T-helper 2 cell treated with Interferon-gamma antibody and Interleukin-4, amounts not matched to agents 5 μg/mL and 100 μg/mL, for 36 hours (primary cell): ENCODE results near the gene CPTP.

Experiments used
- DNase-seq: peaks from one replicate; pipeline ENCODE4 v3.0.0; 2021; ENCODE audit warnings: low spot score
- H3K27ac Mint-ChIP-seq: one replicate; pipeline ENCODE4 v1.8.0; 2021; ENCODE audit warnings: mild to moderate bottlenecking, mixed read lengths
- H3K27me3 Mint-ChIP-seq: one replicate; pipeline ENCODE4 v1.8.0; 2021; ENCODE audit warnings: low read depth, mixed read lengths
- H3K36me3 Mint-ChIP-seq: one replicate; pipeline ENCODE4 v1.8.0; 2021; ENCODE audit warnings: low read depth, mixed read lengths
- H3K4me1 Mint-ChIP-seq: one replicate; pipeline ENCODE4 v1.8.0; 2021; ENCODE audit warnings: low read depth, mixed read lengths
- H3K4me3 Mint-ChIP-seq: one replicate; pipeline ENCODE4 v1.8.0; 2022; ENCODE audit warnings: mild to moderate bottlenecking, moderate library complexity, mixed read lengths
- H3K9me3 Mint-ChIP-seq: one replicate; pipeline ENCODE4 v1.8.0; 2021; ENCODE audit warnings: mixed read lengths

The CPTP gene

GRCh38 chr1:1356796-1357401 is 32.3 kb downstream of the CPTP start:
- Mint-ChIP-seq H3K27ac (no peak overlapping the region), H3K9me3 (no peaks in the 10 kb centered on the region), H3K36me3 (no peaks in the 10 kb centered on the region), H3K4me1 (peaks cover 12% of the 10 kb centered on the region), H3K27me3 (peaks cover 30% of the 10 kb centered on the region), H3K4me3 (no peak overlapping the region)
- no peak for DNase-seq

- H3K27ac Mint-ChIP-seq: no peak overlapping the region
- no peaks in the 10 kb centered on the region for H3K36me3 Mint-ChIP-seq
- peaks cover 13% of the 10 kb centered on the region for H3K4me1 Mint-ChIP-seq
- DNase-seq: no peak
- H3K4me3 Mint-ChIP-seq: no peak overlapping the region
- H3K9me3 Mint-ChIP-seq: no peaks in the 10 kb centered on the region
- H3K27me3 Mint-ChIP-seq: peaks cover 25% of the 10 kb centered on the region
These were observed 33.4 kb downstream of the CPTP start for GRCh38 chr1:1357871-1358432.

DNA sequence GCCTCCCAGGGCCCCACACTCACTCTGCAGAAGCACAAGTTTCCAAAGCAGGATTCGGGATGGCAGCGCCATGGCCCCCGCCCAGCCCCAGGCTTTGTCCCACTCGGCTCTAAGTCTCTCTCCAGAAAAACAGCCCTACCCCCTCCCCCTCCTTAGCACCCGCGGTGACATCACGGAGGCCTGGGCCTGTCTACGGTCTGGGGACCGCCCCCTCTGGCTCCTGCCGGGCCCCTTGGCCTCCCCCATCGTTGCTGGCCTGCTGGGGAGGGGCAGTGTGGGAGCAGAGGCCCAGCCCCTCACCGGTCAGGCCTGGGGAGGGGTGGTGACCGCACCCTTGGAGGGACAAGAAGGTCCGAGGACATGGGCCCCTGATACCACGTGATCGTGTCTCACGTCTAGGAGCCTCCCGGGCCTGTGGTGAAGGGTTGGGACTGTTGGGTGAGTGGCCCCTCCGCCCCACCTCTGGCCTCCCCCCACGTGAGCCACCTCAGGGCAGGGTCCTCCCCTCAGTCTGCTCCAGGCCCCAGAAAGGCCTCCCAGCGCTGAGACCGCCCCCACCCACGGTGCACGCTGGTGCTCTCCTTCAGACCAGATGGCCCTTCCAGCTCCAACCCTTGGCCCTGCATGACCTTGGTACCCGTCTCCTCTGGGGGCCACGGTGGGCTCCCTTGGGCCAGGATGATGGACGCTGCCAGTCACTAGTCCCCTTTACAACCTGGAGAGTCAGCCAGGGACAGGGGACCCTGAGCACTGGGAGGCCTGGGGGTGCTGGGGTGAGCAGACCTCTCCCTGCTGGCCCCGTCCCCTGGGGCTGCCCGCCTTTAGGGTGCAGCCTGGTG is 34.0 kb downstream of the CPTP start, which contains the start of gene MXRA8:
TSS of gene MXRA8 (minus strand) at position 123 of the 839 bp plus-strand sequence. CDS start at position 72, 51 bp downstream.
- H3K27me3 Mint-ChIP-seq: peaks cover 21% of the 10 kb centered on the region
- H3K4me3 Mint-ChIP-seq: peak within 1 kb of the TSS; percentile 12
- peaks cover 13% of the 10 kb centered on the region for H3K4me1 Mint-ChIP-seq
- H3K36me3 Mint-ChIP-seq: no peaks in the 10 kb centered on the region
- H3K27ac Mint-ChIP-seq: no peak within 1 kb of the TSS
- H3K9me3 Mint-ChIP-seq: no peaks in the 10 kb centered on the region
- DNase-seq: no peak

- Mint-ChIP-seq H3K4me3 (peak overlapping the region; percentile 12), H3K9me3 (no peaks in the 10 kb centered on the region), H3K27me3 (peaks cover 19% of the 10 kb centered on the region), H3K36me3 (no peaks in the 10 kb centered on the region), H3K4me1 (peaks cover 13% of the 10 kb centered on the region), H3K27ac (no peak overlapping the region)
- no peak for DNase-seq
These were observed 34.7 kb downstream of the CPTP start for GRCh38 chr1:1359308-1359663.

DNA sequence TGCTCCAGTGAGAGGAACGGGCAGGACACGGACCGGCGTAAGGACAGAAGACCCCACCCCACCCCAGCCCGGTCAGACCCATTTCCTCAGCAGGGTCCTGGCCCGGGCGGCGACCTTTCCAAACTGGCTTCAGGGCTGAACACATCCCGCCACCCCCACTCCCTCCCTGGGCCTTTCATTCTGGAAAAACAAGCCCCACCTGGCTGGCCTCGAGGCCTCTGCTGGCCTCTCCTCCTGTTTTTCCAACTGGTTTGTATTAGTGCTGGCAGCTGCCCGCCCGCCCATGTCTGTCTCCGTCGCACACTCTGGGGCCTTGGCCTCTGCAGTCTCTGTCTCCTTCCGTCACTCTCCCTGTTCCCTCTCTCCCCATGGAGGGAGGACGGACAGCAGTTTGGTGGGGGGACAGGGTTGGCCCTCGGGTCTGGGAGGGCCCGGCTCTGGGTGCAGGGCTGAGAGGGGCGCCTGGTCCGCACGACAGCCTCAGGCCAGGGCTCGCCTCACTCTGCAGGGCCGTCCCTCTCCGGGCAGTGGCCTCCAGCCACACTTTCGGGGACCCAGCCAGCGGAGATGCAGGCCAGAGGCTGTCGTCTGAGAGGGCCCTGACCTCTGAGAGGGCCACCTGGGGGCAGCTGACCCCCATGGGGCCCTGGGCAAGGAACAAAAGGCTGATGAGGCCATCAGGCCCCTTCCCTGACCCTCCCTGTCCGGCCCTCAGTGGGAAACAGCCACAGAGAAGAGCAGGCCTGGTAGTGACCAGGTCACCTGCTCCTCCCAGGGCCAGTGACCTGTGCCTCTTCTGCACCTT is 35.3 kb downstream of the CPTP start:
- DNase-seq: no peak
- no peaks in the 10 kb centered on the region for H3K36me3 Mint-ChIP-seq
- peaks cover 18% of the 10 kb centered on the region for H3K27me3 Mint-ChIP-seq
- H3K4me1 Mint-ChIP-seq: peaks cover 13% of the 10 kb centered on the region
- no peak overlapping the region for H3K27ac Mint-ChIP-seq
- no peaks in the 10 kb centered on the region for H3K9me3 Mint-ChIP-seq
- H3K4me3 Mint-ChIP-seq: no peak overlapping the region

- Mint-ChIP-seq H3K9me3 (no peaks in the 10 kb centered on the region), H3K36me3 (no peaks in the 10 kb centered on the region), H3K4me3 (no peak overlapping the region), H3K4me1 (peaks cover 13% of the 10 kb centered on the region), H3K27ac (no peak overlapping the region), H3K27me3 (peaks cover 18% of the 10 kb centered on the region)
- DNase-seq: no peak
These were observed 36.0 kb downstream of the CPTP start for GRCh38 chr1:1360506-1361169.

GRCh38 chr1:1361233-1361981 is 36.8 kb downstream of the CPTP start:
- H3K4me1 Mint-ChIP-seq: peaks cover 13% of the 10 kb centered on the region
- peaks cover 18% of the 10 kb centered on the region for H3K27me3 Mint-ChIP-seq
- H3K4me3 Mint-ChIP-seq: no peak overlapping the region
- no peak overlapping the region for H3K27ac Mint-ChIP-seq
- H3K9me3 Mint-ChIP-seq: no peaks in the 10 kb centered on the region
- no peak for DNase-seq
- no peaks in the 10 kb centered on the region for H3K36me3 Mint-ChIP-seq

DNA sequence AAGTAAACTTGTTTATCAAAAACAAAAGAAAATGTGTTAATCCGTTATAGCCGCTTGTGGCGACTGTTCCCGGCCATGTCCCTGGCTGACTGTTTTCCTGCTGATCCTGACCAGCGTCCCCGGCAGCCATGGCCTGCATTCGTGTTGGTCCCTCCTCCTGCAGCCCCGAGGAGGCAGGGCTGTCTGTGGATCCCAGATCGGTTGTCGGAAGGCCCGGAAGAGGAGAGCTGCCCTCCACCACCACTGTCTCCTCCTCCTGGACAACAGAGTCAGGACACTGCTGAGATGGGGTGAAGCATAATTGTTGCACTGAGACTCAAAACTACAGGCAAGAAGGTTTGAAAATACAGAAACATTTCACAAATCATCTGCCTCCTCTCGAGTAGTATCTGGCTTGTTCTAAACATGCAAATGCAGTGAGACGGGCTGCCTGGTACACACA is 37.4 kb downstream of the CPTP start:
- H3K36me3 Mint-ChIP-seq: no peaks in the 10 kb centered on the region
- no peak overlapping the region for H3K27ac Mint-ChIP-seq
- H3K4me1 Mint-ChIP-seq: peaks cover 13% of the 10 kb centered on the region
- H3K4me3 Mint-ChIP-seq: no peak overlapping the region
- H3K9me3 Mint-ChIP-seq: no peaks in the 10 kb centered on the region
- peaks cover 18% of the 10 kb centered on the region for H3K27me3 Mint-ChIP-seq
- DNase-seq: no peak

DNA sequence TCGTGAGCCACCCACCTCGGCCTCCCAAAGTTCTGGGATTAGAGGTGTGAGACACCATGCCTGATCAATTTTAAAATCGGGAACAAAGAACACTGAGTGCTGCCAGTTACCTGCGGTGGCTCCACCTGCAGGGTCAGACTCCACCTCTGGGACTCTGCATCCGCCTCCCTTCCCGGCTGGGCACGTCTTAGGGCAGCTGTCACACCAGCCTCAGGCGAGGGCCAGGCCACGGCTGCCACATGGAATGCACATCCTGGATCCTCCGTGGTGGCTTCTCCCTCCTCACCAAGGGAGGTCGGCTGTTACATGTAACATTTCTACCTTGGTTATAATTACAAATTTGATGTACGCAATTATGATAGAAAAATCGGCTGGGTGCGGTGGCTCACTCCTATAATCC is 39.7 kb downstream of the CPTP start:
- Mint-ChIP-seq H3K9me3 (no peaks in the 10 kb centered on the region), H3K27ac (no peak overlapping the region), H3K27me3 (peaks cover 13% of the 10 kb centered on the region), H3K4me3 (no peak overlapping the region), H3K36me3 (no peaks in the 10 kb centered on the region), H3K4me1 (peaks cover 11% of the 10 kb centered on the region)
- no peak for DNase-seq

GRCh38 chr1:1365875-1366698 is 41.5 kb downstream of the CPTP start:
- H3K27me3 Mint-ChIP-seq: peaks cover 7% of the 10 kb centered on the region
- H3K4me3 Mint-ChIP-seq: no peak overlapping the region
- H3K36me3 Mint-ChIP-seq: no peaks in the 10 kb centered on the region
- no peaks in the 10 kb centered on the region for H3K9me3 Mint-ChIP-seq
- peaks cover 14% of the 10 kb centered on the region for H3K4me1 Mint-ChIP-seq
- DNase-seq: no peak
- H3K27ac Mint-ChIP-seq: no peak overlapping the region

GRCh38 chr1:1366699-1367066 is 42.1 kb downstream of the CPTP start:
- H3K4me3 Mint-ChIP-seq: no peak overlapping the region
- peaks cover 6% of the 10 kb centered on the region for H3K27me3 Mint-ChIP-seq
- H3K9me3 Mint-ChIP-seq: no peaks in the 10 kb centered on the region
- no peak overlapping the region for H3K27ac Mint-ChIP-seq
- no peaks in the 10 kb centered on the region for H3K36me3 Mint-ChIP-seq
- DNase-seq: no peak
- H3K4me1 Mint-ChIP-seq: peaks cover 19% of the 10 kb centered on the region

DNA sequence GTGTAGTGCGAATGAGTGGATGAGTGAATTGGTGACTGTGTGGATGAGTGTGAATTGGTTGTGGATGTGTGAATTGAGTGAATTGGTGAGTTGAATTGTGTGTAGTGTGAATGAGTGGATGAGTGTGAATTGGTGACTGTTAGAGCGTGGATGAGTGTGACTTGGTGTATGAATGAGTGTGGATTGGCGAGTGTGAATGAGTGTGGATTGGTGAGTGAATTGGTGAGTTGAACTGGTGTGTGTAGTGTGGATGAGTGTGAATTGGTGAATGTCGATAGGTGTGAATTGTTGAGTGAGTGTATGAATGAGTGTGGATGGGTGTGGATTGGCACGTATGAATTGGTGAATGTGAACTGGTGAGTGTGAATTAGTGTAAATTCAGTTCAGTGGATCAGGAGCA is 42.7 kb downstream of the CPTP start:
- Mint-ChIP-seq H3K36me3 (peaks cover 2% of the 10 kb centered on the region), H3K4me3 (no peak overlapping the region), H3K9me3 (no peaks in the 10 kb centered on the region), H3K27ac (no peak overlapping the region), H3K4me1 (peaks cover 17% of the 10 kb centered on the region), H3K27me3 (peaks cover 2% of the 10 kb centered on the region)
- DNase-seq: no peak
